Testis (tissue), 3 donors: ENCODE data around the gene ADAMTSL1. TPM values are rescaled to one million over a fixed set of nuclear protein-coding genes. Genes with fewer than 3 reads are reported as not detected.

ENCODE experiments used
- DNase-seq: peaks from one replicate; pipeline ENCODE4 v3.0.0-alpha.2; 2019
- H3K27ac ChIP-seq, 2 donors: fragments of 200-600 bp; sonication (generic); one replicate each; pipeline ENCODE4 v1.5.1; 2019
- H3K27me3 ChIP-seq: fragments of 200-600 bp; sonication (generic); one replicate; pipeline ENCODE4 v1.5.1; 2019
- H3K36me3 ChIP-seq: fragments of 200-600 bp; sonication (generic); one replicate; pipeline ENCODE4 v1.5.1; 2017; ENCODE audit warnings: low read depth; ENCODE audit errors: missing control alignments
- H3K4me1 ChIP-seq: fragments of 200-600 bp; sonication (generic); one replicate; pipeline ENCODE4 v1.5.1; 2019
- H3K4me3 ChIP-seq, 2 donors: fragments of 200-600 bp; sonication (generic); one replicate each; pipeline ENCODE4 v1.5.1; 2017 to 2019
- H3K9me3 ChIP-seq: fragments of 200-600 bp; sonication (generic); one replicate; pipeline ENCODE4 v1.5.1; 2017
- POLR2A ChIP-seq: fragments of 450-650 bp; IDR thresholded peaks from one replicate; pipeline ENCODE4 v1.6.1; 2017; ENCODE audit warnings: antibody characterized with exemption, mild to moderate bottlenecking, moderate library complexity
- WGBS, 2 donors: methylation state at CpG; one replicate each; pipeline ENCODE4 v1.1.5; 2018; 5-methylcytosine and 5-hydroxymethylcytosine counted together
- intact Hi-C: fragments of 100-400 bp; cut with DNase I; formaldehyde crosslinking; loops from one replicate; pipeline ENCODE4 v1.15.1; 2023; ENCODE audit warnings: low total_unique reads
- polyA plus RNA-seq: library from polyadenylated mRNA; stranded (reverse); fragments of 350-450 nt; fragmentation: Illumina TruSeq; extraction: RNeasy Lipid Tissue Mini Kit (QIAGEN cat#74804); gene quantifications from one replicate; pipeline ENCODE4 v1.2.3, GENCODE V29; 2014; ENCODE audit warnings: low read depth, low replicate concordance; ENCODE audit not compliant: insufficient read depth
- total RNA-seq, 2 donors: library from RNA; depleted of rRNA; stranded (reverse); fragments of >200 nt; gene quantifications; one replicate each; pipeline ENCODE4 v1.2.3, GENCODE V29; 2016
- TF ChIP-seq, protein P1 (sequence below), 3 experiments: fragments of 450-650 bp in 2 of 3; fragments of 200-600 bp in 1 of 3; sonication (generic) in 1 of 3; IDR thresholded peaks; one replicate each; pipeline ENCODE4 v1.5.1; 2016 to 2019; ENCODE audit warnings: antibody characterized with exemption in 3 of 3, mild to moderate bottlenecking in 2 of 3, moderate library complexity in 1 of 3

Gene ADAMTSL1
- total and polyA plus RNA-seq, 3 donors from 2014 or later, result 4.7 to 12.3 (median 6.7) TPM

DNA sequence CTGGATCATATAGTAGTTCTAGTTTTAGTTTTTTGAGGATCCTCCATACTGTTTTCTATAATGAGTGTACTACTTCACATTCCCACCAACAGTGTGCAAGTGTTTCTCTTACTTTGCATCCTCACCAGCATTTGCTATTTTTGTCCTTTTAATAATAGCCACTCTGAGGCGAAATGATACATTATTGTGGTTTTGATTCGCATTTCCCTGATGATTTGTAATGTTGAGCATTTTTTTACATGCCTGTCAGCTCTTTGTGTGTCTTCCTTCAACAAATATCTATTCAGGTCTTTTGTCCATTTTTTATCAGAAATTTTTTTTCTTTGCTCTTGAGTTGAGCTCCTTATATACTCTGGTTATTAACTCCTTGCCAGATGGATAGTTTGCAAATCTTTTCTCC is 114.0 kb downstream of the ADAMTSL1 start:
- intact Hi-C loops, result no loop called here
- no peak for TF ChIP-seq POLR2A
- TF ChIP-seq, protein P1, sequence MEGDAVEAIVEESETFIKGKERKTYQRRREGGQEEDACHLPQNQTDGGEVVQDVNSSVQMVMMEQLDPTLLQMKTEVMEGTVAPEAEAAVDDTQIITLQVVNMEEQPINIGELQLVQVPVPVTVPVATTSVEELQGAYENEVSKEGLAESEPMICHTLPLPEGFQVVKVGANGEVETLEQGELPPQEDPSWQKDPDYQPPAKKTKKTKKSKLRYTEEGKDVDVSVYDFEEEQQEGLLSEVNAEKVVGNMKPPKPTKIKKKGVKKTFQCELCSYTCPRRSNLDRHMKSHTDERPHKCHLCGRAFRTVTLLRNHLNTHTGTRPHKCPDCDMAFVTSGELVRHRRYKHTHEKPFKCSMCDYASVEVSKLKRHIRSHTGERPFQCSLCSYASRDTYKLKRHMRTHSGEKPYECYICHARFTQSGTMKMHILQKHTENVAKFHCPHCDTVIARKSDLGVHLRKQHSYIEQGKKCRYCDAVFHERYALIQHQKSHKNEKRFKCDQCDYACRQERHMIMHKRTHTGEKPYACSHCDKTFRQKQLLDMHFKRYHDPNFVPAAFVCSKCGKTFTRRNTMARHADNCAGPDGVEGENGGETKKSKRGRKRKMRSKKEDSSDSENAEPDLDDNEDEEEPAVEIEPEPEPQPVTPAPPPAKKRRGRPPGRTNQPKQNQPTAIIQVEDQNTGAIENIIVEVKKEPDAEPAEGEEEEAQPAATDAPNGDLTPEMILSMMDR (IDR thresholded peaks at IDR 0.05), result no peak
- 77 to 86% methylated on average over 2 of the region's 2 CpGs for WGBS, 2 donors

DNA sequence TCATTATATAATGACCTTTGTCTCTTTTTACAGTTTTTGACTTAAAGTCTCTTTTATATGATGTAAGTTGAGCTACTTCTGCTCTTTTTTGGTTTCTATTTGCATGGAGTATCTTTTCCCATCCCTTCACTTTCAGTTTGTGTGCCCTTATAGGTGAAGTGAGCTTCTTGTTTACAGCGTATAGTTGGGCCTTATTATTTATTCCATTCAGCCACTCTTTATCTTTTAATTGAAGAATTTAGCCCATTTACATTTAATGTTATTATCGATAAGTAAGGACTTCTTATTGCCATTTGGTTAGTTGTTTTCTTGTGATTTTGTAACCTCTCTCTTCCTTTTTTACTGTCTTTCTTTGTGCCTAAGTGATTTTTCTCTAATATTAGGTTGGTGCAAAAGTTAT is 117.3 kb downstream of the ADAMTSL1 start:
- H3K27ac ChIP-seq, result no peak overlapping the region
- H3K36me3 ChIP-seq, result no peaks in the 10 kb centered on the region
- no peak overlapping the region for H3K4me3 ChIP-seq
- WGBS, 2 donors, result 88 to 98% methylated on average over 2 of the region's 2 CpGs
- intact Hi-C loops, result no loop called here
- no peak for DNase-seq
- H3K4me1 ChIP-seq, result no peaks in the 10 kb centered on the region
- no peak for TF ChIP-seq POLR2A
- TF ChIP-seq, protein P1 (IDR thresholded peaks at IDR 0.05), result no peak
- no peaks in the 10 kb centered on the region for H3K27me3 ChIP-seq
- H3K9me3 ChIP-seq, result no peaks in the 10 kb centered on the region

More for the DNA sequence above, 114.0 kb downstream of the ADAMTSL1 start:
- no peaks in the 10 kb centered on the region for H3K27me3 ChIP-seq
- no peaks in the 10 kb centered on the region for H3K9me3 ChIP-seq
- H3K36me3 ChIP-seq, result no peaks in the 10 kb centered on the region
- DNase-seq, result no peak
- no peaks in the 10 kb centered on the region for H3K4me1 ChIP-seq
- no peak overlapping the region for H3K27ac ChIP-seq
- no peak overlapping the region for H3K4me3 ChIP-seq

DNA sequence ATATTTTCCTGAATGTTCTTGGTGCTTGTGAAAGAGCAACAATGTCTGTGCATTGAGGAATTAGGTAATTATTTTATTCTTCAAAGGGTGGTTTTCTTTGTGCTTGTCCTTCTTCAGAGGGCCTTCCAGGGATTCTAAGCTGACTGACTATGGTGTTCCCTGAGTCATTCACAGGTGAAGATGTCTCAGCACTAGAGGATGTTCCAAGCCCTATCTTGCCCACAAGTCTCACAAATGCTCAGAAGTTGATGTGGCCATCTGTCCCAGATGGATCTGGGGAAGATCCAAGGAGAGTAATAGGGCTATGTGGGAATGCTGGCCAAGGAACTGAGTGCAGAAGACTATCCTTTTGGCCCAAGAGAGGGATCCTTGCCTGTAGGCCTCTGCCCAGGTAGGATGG is 120.9 kb downstream of the ADAMTSL1 start:
- Histone ChIP-seq H3K36me3 (no peaks in the 10 kb centered on the region), H3K27ac (no peak overlapping the region), H3K4me1 (no peaks in the 10 kb centered on the region), H3K9me3 (no peaks in the 10 kb centered on the region), H3K4me3 (no peak overlapping the region), H3K27me3 (no peaks in the 10 kb centered on the region)
- TF ChIP-seq POLR2A, result no peak
- TF ChIP-seq, protein P1 (IDR thresholded peaks at IDR 0.05), result no peak
- intact Hi-C loops, result no loop called here
- no peak for DNase-seq

DNA sequence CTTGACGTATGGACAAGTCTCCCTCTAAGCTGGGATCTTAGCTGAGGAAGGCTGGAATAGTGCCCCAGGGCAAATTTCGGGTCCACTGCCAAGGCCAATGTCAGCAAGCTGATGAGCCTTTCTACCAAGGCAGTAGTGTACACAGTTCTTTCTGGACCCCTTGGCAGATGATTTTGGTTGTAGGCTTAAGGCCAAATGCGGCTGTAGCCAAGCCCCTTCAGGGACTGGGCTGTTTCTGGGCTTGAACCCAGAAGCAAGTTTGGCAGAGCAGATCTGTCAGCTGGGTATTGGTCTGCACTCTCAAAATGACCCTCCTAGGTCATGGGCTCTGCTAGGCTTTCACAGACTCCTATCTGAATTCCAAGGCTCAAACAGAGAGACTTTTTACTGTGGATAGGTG is 121.6 kb downstream of the ADAMTSL1 start:
- Histone ChIP-seq H3K4me3 (no peak overlapping the region), H3K9me3 (no peaks in the 10 kb centered on the region), H3K36me3 (no peaks in the 10 kb centered on the region), H3K27me3 (no peaks in the 10 kb centered on the region), H3K4me1 (no peaks in the 10 kb centered on the region), H3K27ac (no peak overlapping the region)
- intact Hi-C loops, result no loop called here
- DNase-seq, result no peak
- WGBS, 2 donors, result 77 to 80% methylated on average over 3 of the region's 3 CpGs
- TF ChIP-seq, protein P1 (IDR thresholded peaks at IDR 0.05), result no peak
- TF ChIP-seq POLR2A, result no peak

DNA sequence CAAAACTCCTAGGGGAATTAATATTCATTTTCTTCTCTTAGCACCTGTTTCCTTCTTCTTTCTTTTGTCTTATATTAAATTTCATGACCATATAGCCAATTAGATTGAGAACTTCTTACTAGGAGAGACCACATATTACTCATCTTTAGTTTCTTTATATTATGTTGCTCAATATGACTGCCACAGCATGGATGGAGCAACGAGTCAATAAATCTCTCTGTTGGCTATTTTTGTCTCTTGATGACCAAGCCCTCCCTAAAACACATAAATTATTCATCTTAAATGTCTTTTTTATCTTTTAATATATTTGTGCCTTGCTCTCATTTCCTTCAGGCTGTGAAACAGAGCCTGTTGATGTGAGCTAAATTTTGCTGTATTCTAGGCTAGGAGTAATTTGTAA is 123.0 kb downstream of the ADAMTSL1 start:
- Histone ChIP-seq H3K4me1 (no peaks in the 10 kb centered on the region), H3K27me3 (no peaks in the 10 kb centered on the region), H3K27ac (no peak overlapping the region), H3K36me3 (no peaks in the 10 kb centered on the region), H3K9me3 (no peaks in the 10 kb centered on the region), H3K4me3 (no peak overlapping the region)
- intact Hi-C loops, result no loop called here
- no peak for DNase-seq
- 43 to 54% methylated on average over 1 of the region's 1 CpG for WGBS, 2 donors
- TF ChIP-seq POLR2A, result no peak
- TF ChIP-seq, protein P1 (IDR thresholded peaks at IDR 0.05), result no peak
